K562 (cell line): ENCODE results near the gene IL1RAPL2. TPM values are rescaled to one million over a fixed set of nuclear protein-coding genes. Genes with fewer than 3 reads are reported as not detected.

Source experiments
- ATAC-seq: fragments of 200-7000 bp; cut with Tn5 transposase; 3 replicates; pipeline ENCODE4 v1.9.1; 2020; ENCODE audit warnings: moderate library complexity
- BruUV-seq: library from RNA; stranded (reverse); fragments of 400-500 nt; replicated peaks from 2 replicates; lab custom pipeline; 2021; lab: Mats Ljungman, UMichigan
- CTCF ChIA-PET: fragments of 300-600 bp; formaldehyde crosslinking; extraction: SDS; loops from one replicate; lab custom pipeline; 2021; ENCODE audit warnings: low intra/inter-chr PET ratio; lab: Yijun Ruan, JAX
- POLR2A ChIA-PET: fragments of 300-600, 350-650 bp; sonication (Branson Sonifier 250); formaldehyde crosslinking; extraction: SDS; loops from one replicate; lab custom pipeline; 2021; ENCODE audit warnings: antibody characterized with exemption, inconsistent platforms; lab: Yijun Ruan, JAX
- DNase-seq, 4 experiments: peaks; one replicate each; pipeline versions ENCODE4 v3.0.0 to v3.0.0-alpha.2; 2011 to 2018; ENCODE audit warnings: low spot score in 3 of 4, mixed read lengths in 3 of 4; ENCODE audit errors: extremely low read depth in 1 of 4
- FAIRE-seq: peaks from 2 replicates; lab custom pipeline; 2011; peaks lifted over from hg19 to GRCh38; lab: Jason Lieb, UNC
- H2AFZ ChIP-seq: 2 replicates; pipeline ENCODE4 v1.6.0; 2011; ENCODE audit warnings: low read depth, low read length, control low read depth, inconsistent platforms
- H3K27ac ChIP-seq: fragments of 200-600 bp; 3 replicates; pipeline ENCODE4 v1.8.0; 2011; ENCODE audit warnings: low read depth, mild to moderate bottlenecking, control low read depth, inconsistent platforms, low read length, moderate library complexity, mixed read lengths; ENCODE audit errors: extremely low read depth
- H3K27me3 ChIP-seq, 2 experiments: fragments of 300-600 bp in 1 of 2; 2 replicates in 1 of 2; 3 replicates in 1 of 2; pipeline versions ENCODE4 v1.6.0 to v1.8.0; 2011; ENCODE audit warnings: inconsistent platforms in 2 of 2, low read length in 2 of 2, mild to moderate bottlenecking in 1 of 2, mixed read lengths in 1 of 2, moderate library complexity in 1 of 2; ENCODE audit not compliant: control insufficient read depth in 2 of 2, insufficient read depth in 2 of 2
- H3K36me3 ChIP-seq: fragments of 300-600 bp; 3 replicates; pipeline ENCODE4 v1.8.0; 2011; ENCODE audit warnings: mild to moderate bottlenecking, low read length, inconsistent platforms; ENCODE audit not compliant: control insufficient read depth, insufficient read depth
- H3K4me1 ChIP-seq, 2 experiments: fragments of 200-600 bp in 1 of 2; replicated peaks in 1 of 2; 2 replicates in 1 of 2; 3 replicates in 1 of 2; pipeline versions ENCODE4 v1.5.1 to v1.8.0; 2011; ENCODE audit warnings: inconsistent platforms in 2 of 2, low read length in 2 of 2, mild to moderate bottlenecking in 1 of 2, mixed read lengths in 1 of 2, moderate library complexity in 1 of 2; ENCODE audit not compliant: control insufficient read depth in 2 of 2, insufficient read depth in 2 of 2
- H3K4me2 ChIP-seq: 2 replicates; pipeline ENCODE4 v1.6.1; 2011; ENCODE audit warnings: low read length, control low read depth, inconsistent platforms, mixed read lengths; ENCODE audit not compliant: insufficient read depth
- H3K4me3 ChIP-seq: fragments of 200-600 bp; sonication (generic), shearing (Covaris generic); 2 replicates; pipeline ENCODE4 v1.5.1; 2016; ENCODE audit warnings: control low read depth, inconsistent platforms
- H3K79me2 ChIP-seq: fragments of 200-600 bp; 3 replicates; pipeline ENCODE4 v1.8.0; 2011; ENCODE audit warnings: low read length, inconsistent platforms; ENCODE audit not compliant: control insufficient read depth, insufficient read depth
- H3K9ac ChIP-seq, 2 experiments: 2 replicates each; pipeline versions ENCODE4 v1.6.0 to v1.6.1; 2011; ENCODE audit warnings: low read depth in 2 of 2, low read length in 2 of 2, control low read depth in 1 of 2, inconsistent platforms in 1 of 2, mild to moderate bottlenecking in 1 of 2, mixed read lengths in 1 of 2; ENCODE audit not compliant: insufficient read depth in 1 of 2
- H3K9me1 ChIP-seq: one replicate; pipeline ENCODE4 v1.6.0; 2011; ENCODE audit warnings: inconsistent platforms, mild to moderate bottlenecking, low read length, moderate library complexity; ENCODE audit not compliant: control insufficient read depth, insufficient read depth
- H3K9me3 ChIP-seq: replicated peaks from 2 replicates; pipeline ENCODE4 v1.5.1; 2011; ENCODE audit warnings: low read depth, low read length, inconsistent platforms; ENCODE audit not compliant: control insufficient read depth, insufficient read depth
- H4K20me1 ChIP-seq: replicated peaks from 2 replicates; pipeline ENCODE4 v1.6.1; 2011; ENCODE audit warnings: low read length, inconsistent platforms, mixed read lengths; ENCODE audit not compliant: control insufficient read depth, insufficient read depth
- HIVEP1 ChIP-seq: fragments of 250-450 bp; sonication (Bioruptor Pico); IDR thresholded peaks from 2 replicates; pipeline ENCODE4 v1.4.0; 2020; ENCODE audit warnings: mild to moderate bottlenecking
- PCBP2 ChIP-seq: fragments of 200-400 bp; formaldehyde crosslinking; IDR thresholded peaks from 2 replicates; pipeline ENCODE4 v1.6.1; 2018; ENCODE audit warnings: low read length, low read depth, mild to moderate bottlenecking, moderate library complexity; ENCODE audit not compliant: poor library complexity, severe bottlenecking
- RHOXF2B ChIP-seq: fragments of 250-450 bp; sonication (Bioruptor Pico); conservative IDR thresholded peaks from 2 replicates; pipeline ENCODE4 v1.5.1; 2021
- SPI1 ChIP-seq: IDR thresholded peaks from 2 replicates; pipeline ENCODE4 v1.6.1; 2011; ENCODE audit warnings: low read depth, low read length, control low read depth, borderline replicate concordance
- SREBF2 ChIP-seq: sonication (generic); formaldehyde crosslinking; IDR thresholded peaks from 2 replicates; pipeline ENCODE4 v1.4.0; 2020; ENCODE audit warnings: mild to moderate bottlenecking, missing genetic modification reagents
- THRAP3 ChIP-seq: fragments of 450-650 bp; IDR thresholded peaks from 2 replicates; pipeline ENCODE4 v1.6.1; 2016; ENCODE audit warnings: mild to moderate bottlenecking, inconsistent platforms, borderline replicate concordance
- ZBTB7A ChIP-seq: IDR thresholded peaks from 2 replicates; pipeline ENCODE4 v1.6.1; 2011; ENCODE audit warnings: low read depth, mild to moderate bottlenecking, low read length, moderate library complexity, borderline replicate concordance; ENCODE audit not compliant: control insufficient read depth
- WGBS: fragments of 100-300 bp; shearing (Covaris generic); methylation state at CpG from one replicate; pipeline ENCODE4 v1.1.6; 2016; ENCODE audit warnings: low coverage, mixed read lengths; ENCODE audit not compliant: insufficient coverage; ENCODE audit errors: missing lambda C conversion rate; 5-methylcytosine and 5-hydroxymethylcytosine counted together
- in situ Hi-C: fragments of 300-500 bp; cut with MboI; formaldehyde crosslinking; loops from 4 replicates; pipeline ENCODE4 v1.15.0; 2018; ENCODE audit warnings: inconsistent platforms, mixed read lengths
- intact Hi-C: fragments of 100-400 bp; cut with micrococcal nuclease; formaldehyde crosslinking; loops from 2 replicates; pipeline ENCODE4 v1.14.2; 2022
- polyA plus RNA-seq, 8 experiments: library from polyadenylated mRNA; depleted of rRNA in 4 of 8; stranded (reverse) in 5 of 8; unstranded in 3 of 8; fragments of >200 nt; fragmentation: Nextera tagmentation in 2 of 8; fragmentation: Illumina TruSeq in 1 of 8; extraction: Ambion mirVana in 2 of 8; extraction: Trizol in 1 of 8; gene quantifications; 2 replicates each; pipeline versions ENCODE4 v1.2.1 to v1.2.3, GENCODE V29; 2011 to 2014; ENCODE audit warnings: inconsistent platforms in 1 of 8, missing spikeins in 1 of 8
- total RNA-seq, 7 experiments: library from RNA; depleted of rRNA in 6 of 7; stranded (reverse); fragments of >200 nt in 6 of 7; fragmentation: Illumina TruSeq in 2 of 7; extraction: Trizol in 2 of 7; gene quantifications; 2 replicates each; pipeline versions ENCODE4 v1.2.1 to v1.2.3, GENCODE V29; 2011 to 2021; ENCODE audit warnings: low replicate concordance in 1 of 7
- TF ChIP-seq, protein P1 (sequence below): fragments of 450-650 bp; IDR thresholded peaks from 2 replicates; pipeline ENCODE4 v1.6.1; 2016; ENCODE audit warnings: mild to moderate bottlenecking, moderate library complexity
- TF ChIP-seq, protein P2 (sequence below): sonication (generic); formaldehyde crosslinking; IDR thresholded peaks from 2 replicates; pipeline ENCODE4 v1.8.0; 2022; ENCODE audit warnings: mild to moderate bottlenecking, low read depth, missing genetic modification reagents

The IL1RAPL2 gene
- total and polyA plus RNA-seq, 9 of the 15 experiments (the other 6 are each of a cell fraction or from before 2014, with no cell fraction given), result not detected

DNA sequence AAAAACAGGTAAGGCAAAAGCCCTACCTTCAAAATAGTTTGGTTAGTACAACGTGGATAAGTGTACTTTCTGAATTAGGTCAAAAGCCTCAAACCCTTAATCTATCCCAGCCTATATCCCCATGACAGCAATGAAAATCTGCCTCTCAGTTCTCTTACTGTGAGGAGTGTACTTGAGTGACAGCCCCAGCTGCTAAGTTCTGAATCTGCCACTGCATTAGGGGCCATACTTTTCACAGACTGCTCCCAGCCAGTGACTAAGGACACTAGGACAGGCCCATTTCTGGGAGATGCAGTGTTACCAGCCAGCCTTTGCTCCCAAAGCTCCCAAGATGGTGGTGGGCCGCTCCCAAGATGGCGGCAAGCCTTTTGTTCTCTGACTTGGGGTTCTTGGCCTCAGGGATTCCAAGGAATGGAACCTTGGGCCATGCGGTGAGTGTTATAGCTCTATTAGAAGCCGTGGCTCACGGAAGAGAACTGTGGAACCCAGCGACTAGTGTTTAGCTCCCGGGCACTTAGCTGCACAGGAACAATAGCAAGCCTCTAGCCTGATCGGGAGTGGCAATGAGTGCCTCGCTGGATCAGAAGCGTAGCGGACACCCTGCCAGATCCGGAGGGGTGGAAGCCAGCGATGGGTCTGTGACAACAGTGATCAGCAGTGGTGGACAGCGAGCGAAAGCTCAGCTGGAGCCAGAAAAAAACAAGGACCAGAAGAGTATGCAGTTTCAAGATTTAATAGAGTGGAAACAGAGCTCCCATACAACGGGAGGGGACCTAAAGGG is 1080.8 kb downstream of the IL1RAPL2 start:
- FAIRE-seq (no peak), DNase-seq (no peak), ATAC-seq (no peak)
- Histone ChIP-seq H3K79me2 (no peaks in the 10 kb centered on the region), H4K20me1 (no peaks in the 10 kb centered on the region), H3K4me1 (no peaks in the 10 kb centered on the region), H3K27me3 (no peaks in the 10 kb centered on the region), H3K4me3 (no peak overlapping the region), H3K9me1 (no peaks in the 10 kb centered on the region), H3K9ac (no peak overlapping the region), H3K9me3 (no peaks in the 10 kb centered on the region), H3K27ac (no peak overlapping the region), H3K36me3 (no peaks in the 10 kb centered on the region), H2AFZ (no peak overlapping the region), H3K4me2 (no peak overlapping the region)
- POLR2A ChIA-PET, result interaction anchor here (1.0 kb wide), 1 partner anchor 15 kb away, joined by 3 read pairs; no protein-coding TSS in a partner anchor
- no TSS peak for BruUV-seq
- 4% methylated on average over 11 of the region's 17 CpGs for WGBS
- CTCF ChIA-PET, result no interaction called here
- intact Hi-C loops (no loop called here), in situ Hi-C loops (no loop called here)
- TF ChIP-seq PCBP2 (no peak), RHOXF2B (no peak), SPI1 (no peak), HIVEP1 (CRISPR knock-in tag) (no peak), SREBF2 (no peak), ZBTB7A (no peak), THRAP3 (no peak)
- TF ChIP-seq, protein P1, sequence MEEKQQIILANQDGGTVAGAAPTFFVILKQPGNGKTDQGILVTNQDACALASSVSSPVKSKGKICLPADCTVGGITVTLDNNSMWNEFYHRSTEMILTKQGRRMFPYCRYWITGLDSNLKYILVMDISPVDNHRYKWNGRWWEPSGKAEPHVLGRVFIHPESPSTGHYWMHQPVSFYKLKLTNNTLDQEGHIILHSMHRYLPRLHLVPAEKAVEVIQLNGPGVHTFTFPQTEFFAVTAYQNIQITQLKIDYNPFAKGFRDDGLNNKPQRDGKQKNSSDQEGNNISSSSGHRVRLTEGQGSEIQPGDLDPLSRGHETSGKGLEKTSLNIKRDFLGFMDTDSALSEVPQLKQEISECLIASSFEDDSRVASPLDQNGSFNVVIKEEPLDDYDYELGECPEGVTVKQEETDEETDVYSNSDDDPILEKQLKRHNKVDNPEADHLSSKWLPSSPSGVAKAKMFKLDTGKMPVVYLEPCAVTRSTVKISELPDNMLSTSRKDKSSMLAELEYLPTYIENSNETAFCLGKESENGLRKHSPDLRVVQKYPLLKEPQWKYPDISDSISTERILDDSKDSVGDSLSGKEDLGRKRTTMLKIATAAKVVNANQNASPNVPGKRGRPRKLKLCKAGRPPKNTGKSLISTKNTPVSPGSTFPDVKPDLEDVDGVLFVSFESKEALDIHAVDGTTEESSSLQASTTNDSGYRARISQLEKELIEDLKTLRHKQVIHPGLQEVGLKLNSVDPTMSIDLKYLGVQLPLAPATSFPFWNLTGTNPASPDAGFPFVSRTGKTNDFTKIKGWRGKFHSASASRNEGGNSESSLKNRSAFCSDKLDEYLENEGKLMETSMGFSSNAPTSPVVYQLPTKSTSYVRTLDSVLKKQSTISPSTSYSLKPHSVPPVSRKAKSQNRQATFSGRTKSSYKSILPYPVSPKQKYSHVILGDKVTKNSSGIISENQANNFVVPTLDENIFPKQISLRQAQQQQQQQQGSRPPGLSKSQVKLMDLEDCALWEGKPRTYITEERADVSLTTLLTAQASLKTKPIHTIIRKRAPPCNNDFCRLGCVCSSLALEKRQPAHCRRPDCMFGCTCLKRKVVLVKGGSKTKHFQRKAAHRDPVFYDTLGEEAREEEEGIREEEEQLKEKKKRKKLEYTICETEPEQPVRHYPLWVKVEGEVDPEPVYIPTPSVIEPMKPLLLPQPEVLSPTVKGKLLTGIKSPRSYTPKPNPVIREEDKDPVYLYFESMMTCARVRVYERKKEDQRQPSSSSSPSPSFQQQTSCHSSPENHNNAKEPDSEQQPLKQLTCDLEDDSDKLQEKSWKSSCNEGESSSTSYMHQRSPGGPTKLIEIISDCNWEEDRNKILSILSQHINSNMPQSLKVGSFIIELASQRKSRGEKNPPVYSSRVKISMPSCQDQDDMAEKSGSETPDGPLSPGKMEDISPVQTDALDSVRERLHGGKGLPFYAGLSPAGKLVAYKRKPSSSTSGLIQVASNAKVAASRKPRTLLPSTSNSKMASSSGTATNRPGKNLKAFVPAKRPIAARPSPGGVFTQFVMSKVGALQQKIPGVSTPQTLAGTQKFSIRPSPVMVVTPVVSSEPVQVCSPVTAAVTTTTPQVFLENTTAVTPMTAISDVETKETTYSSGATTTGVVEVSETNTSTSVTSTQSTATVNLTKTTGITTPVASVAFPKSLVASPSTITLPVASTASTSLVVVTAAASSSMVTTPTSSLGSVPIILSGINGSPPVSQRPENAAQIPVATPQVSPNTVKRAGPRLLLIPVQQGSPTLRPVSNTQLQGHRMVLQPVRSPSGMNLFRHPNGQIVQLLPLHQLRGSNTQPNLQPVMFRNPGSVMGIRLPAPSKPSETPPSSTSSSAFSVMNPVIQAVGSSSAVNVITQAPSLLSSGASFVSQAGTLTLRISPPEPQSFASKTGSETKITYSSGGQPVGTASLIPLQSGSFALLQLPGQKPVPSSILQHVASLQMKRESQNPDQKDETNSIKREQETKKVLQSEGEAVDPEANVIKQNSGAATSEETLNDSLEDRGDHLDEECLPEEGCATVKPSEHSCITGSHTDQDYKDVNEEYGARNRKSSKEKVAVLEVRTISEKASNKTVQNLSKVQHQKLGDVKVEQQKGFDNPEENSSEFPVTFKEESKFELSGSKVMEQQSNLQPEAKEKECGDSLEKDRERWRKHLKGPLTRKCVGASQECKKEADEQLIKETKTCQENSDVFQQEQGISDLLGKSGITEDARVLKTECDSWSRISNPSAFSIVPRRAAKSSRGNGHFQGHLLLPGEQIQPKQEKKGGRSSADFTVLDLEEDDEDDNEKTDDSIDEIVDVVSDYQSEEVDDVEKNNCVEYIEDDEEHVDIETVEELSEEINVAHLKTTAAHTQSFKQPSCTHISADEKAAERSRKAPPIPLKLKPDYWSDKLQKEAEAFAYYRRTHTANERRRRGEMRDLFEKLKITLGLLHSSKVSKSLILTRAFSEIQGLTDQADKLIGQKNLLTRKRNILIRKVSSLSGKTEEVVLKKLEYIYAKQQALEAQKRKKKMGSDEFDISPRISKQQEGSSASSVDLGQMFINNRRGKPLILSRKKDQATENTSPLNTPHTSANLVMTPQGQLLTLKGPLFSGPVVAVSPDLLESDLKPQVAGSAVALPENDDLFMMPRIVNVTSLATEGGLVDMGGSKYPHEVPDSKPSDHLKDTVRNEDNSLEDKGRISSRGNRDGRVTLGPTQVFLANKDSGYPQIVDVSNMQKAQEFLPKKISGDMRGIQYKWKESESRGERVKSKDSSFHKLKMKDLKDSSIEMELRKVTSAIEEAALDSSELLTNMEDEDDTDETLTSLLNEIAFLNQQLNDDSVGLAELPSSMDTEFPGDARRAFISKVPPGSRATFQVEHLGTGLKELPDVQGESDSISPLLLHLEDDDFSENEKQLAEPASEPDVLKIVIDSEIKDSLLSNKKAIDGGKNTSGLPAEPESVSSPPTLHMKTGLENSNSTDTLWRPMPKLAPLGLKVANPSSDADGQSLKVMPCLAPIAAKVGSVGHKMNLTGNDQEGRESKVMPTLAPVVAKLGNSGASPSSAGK, result no peak
- TF ChIP-seq, protein P2, sequence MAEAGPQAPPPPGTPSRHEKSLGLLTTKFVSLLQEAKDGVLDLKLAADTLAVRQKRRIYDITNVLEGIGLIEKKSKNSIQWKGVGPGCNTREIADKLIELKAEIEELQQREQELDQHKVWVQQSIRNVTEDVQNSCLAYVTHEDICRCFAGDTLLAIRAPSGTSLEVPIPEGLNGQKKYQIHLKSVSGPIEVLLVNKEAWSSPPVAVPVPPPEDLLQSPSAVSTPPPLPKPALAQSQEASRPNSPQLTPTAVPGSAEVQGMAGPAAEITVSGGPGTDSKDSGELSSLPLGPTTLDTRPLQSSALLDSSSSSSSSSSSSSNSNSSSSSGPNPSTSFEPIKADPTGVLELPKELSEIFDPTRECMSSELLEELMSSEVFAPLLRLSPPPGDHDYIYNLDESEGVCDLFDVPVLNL (CRISPR knock-in tag), result no peak
